ENCODE results near the gene FANCD2. TPM values are rescaled to one million over a fixed set of nuclear protein-coding genes. Genes with fewer than 3 reads are reported as not detected.
"Not testable (repeated sequence)": the region's sequence is repeated elsewhere in the genome, so short reads cannot be mapped to it uniquely, and the experiment has no call there.

FANCD2 gene
- total RNA-seq, 1 donor from 2014 or later = 15.0 TPM

DNA sequence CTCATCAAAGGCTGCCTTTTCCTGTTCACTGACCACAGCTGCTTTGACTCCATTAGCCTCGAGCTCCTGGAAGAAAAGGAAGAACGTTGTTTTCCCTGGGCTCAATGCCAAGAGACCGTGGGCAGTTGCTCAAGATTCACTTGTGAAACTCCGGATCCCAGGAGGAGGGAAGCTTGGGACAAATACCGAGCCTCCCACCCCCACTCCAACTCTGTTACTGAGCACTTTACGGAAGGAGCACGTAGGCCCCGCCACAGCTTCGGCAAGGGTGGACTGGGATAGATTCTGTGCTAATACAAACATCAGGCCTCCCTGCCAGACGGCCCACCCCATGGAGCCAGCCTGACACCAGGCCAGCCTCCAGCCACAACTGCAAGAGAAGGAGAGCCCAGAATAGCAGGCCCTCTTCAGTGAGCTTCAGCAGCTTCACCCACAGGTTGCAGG lies 10.8 kb upstream of the FANCD2 start:
- DNase-seq = peak; percentile 67

DNA sequence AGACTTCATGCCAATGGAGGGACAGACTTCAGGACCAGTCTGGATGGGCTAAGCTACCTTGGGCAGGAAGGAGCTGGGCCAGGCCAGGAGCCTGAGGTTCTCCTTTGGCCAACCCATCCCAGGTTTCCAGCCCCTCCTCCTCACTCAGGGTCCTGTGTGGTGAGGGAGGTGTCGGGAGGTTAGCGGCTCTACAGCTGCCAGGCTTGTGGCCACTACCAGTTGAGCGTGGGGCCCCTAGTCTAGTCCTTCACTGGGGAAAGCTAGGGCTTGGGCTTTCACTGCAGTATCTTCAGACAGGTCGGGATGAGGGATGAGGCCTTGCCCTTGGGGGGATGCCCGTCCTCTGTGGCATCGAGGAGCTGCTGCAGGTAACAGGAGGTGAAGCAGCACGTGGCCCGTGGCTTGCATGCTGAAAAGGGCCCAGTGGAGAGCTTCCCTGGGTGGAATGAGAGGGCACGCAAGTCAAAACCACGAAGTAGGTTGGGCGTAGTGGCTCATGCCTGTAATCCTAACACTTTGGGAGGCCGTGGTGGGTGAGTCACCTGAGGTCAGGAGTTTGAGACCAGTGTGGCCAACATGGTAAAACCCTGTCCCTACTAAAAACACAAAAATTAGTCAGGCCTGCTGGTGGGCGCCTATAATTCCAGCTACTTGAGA lies 8.5 kb upstream of the FANCD2 start:
- DNase-seq = no peak

DNA sequence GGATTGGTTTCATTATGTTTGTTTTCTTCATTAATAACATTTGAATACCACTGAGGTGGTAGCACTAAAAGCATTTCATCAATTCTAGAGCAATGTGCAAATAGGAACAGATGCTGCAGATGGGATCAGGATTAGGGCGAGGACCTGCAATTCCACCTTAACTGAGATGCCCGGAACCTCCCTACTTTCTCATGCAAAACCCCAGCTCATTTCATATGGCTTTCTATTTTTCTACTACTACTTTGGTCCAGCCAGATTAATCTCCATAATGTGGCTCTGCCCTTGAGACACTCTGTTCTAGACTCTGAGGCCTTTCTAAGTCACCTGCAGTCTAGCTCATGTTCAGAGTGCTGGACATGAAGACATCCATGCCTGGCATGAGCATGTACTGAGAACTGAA lies 7.4 kb upstream of the FANCD2 start:
- DNase-seq = not testable (repeated sequence)

DNA sequence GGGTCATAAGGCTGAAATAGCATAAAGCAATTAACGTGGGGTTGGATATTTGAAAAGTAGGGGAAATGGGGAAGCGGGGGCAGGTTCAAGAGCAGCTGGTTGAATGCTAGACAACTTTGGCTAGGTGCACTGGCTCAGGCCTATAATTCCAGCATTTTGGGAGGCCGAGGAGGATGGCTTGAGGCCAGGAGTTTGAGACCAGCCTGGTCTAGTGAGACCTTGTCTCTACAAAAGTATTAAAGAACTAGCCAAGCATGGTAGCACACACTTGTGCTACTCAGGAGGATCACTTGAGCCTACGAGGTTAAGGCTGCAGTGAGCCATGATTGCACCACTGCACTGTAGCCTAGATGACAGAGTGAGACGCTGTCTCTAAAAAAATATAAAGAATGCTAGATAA lies 6.9 kb upstream of the FANCD2 start:
- no peak for DNase-seq

DNA sequence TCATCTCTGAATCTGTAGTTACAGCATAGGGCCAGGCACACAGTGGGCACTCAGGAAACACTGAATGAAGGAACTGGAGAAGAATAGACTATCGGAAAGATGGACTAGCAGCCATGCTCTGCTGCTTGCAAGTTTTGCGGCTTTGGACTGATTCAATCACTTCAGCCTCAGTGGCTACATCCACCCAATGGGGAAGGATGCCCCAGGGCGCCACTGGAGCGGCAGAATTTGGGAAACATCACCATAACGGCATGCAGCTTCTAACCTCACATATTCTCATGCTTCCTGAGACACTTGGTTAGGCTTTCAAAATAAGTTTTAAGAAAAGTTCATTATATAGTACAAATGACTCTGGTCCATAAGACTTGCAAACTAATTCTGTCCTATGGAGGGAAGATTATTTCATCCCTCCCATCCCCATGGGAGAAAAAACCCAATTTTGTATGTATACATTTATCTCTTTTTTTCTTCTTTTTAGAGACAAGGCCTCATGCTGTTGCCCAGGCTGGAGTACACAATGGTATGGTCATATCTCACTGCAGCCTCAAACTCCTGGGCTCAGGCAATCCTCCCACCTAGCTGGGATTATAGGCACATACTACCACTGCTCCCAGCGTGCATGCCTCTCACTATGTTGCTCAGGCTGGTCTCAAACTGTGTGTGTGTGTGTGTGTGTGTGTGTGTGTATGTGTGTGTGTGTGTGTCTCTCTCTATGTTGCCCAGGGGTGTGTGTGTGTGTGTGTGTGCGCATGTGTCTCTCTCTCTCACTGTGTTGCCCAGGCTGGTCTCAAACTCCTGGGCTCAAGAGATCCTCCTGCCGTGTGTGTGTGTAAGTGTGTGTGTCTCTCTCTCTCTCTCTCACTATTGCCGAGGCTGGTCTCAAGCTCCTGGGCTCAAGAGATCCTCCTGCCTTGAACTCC lies 4.1 kb upstream of the FANCD2 start:
- DNase-seq = no peak

DNA sequence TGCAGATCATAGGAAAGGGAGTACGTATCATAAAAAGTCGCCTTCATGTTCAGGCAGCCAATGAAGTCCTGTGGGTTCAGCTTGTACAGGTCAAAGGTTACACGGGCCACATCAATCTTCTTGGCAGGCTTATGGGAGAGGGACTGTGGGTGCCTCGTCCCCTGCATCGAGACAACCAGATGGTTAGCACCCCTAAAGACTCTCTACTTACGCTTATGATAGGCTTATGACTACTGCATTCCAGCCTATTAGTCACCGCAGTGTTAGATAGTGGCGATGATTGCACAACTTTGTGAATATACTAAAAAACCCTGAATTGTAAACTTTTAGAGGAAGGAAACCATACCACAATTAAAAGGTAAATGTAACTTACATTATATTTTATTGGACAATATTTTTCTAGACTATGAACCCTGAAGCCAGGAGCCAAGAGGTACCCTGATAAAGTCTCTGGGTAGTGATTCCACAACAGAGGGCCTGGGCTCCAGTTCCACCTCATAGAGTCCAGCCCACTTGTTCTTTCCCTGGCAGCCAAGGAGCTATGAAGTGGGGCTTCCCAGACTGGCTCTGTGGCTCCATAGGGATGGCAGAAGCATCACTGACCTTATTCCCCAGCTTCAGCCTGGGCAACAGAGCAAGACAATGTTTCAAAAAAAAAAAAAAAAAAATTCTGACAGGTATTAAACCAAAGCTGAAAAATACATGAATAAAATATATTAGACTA lies 2.5 kb upstream of the FANCD2 start:
- DNase-seq = no peak

DNA sequence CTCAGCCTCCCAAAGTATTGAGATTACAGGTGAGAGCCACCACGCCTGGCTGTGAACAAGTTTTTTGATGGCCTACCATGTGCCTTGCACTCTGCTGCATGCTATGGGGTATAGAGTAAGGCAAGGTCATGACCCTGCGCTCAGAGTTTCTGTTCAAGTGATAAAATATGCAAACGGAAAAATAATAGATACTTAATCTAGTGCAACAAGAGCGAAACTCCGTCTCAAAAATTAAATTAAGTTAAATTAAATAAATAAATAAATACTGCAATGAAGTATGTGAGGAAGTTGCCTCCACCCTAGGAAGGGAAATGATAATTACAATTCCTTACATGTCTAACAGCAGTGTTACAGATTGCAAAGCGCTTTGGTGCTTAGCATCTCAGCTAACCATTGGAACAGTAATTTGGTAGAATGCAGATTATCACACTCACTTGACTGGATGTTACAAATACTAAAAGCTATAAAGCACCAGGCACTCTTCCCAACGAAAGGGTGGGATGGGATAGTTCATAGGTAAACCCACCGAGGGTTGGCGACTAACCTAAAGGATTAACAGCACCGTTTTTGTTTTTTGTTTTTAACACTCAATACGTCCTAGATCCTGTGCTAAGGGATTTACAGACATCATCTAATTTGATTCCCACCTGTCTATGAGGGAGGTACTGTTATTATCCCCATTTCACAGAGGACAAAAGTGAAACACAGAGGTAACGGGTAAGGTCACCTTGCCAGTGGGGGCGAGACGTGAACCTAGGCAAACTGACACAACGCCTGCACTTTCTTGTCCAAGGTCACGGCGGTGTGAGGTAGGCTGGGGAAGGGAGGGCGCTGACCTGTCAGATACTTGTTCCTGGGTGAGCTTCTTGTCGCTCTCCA lies 793 bp upstream of the FANCD2 start:
- DNase-seq = no peak

DNA sequence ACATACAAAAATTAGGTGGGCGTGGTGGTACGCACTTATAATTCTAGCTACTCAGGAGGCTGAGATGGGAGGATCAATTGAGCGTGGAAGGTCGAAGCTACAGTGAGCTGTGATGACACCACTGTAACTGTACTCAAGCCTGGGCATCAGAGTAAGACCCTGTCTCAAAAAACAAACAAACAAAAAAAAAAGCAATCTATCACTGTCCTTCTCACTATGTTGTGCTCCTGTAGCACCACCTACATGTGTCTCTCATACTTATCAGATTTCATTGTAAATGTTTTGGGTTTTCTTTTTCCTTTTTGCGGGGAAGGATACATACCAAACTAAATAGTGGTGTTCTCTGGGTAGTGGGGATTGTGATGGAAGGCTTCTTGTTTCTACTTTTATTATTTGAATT lies 14.8 kb downstream of the FANCD2 start:
- no peak for DNase-seq

DNA sequence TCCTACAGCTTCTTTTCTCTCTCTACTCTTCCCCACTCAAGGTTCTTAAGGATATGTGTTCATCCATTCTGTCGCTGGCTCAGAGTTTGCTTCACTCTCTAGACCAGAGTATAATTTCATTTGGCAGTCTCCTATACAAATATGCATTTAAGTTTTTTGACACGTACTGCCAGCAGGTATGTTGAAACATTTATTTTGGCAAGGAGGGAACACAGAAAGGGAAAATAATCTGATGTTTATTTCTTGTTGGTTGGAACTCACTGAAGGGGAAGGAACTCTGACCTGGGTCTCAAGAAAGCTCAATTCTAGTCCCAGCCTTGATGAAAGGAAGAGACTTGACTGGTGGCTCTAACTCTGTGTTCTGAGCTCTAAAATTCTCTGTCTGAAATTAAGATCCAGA lies 21.6 kb downstream of the FANCD2 start:
- no peak for DNase-seq

DNA sequence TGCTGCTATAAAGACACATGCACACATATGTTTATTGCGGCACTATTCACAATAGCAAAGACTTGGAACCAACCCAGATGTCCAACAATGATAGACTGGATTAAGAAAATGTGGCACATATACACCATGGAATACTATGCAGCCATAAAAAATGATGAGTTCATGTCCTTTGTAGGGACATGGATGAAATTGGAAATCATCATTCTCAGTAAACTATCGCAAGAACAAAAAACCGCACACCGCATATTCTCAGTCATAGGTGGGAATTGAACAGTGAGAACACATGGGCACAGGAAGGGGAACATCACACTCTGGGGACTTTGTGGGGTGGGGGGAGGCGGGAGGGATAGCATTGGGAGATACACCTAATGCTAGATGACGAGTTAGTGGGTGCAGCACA lies 26.8 kb downstream of the FANCD2 start:
- DNase-seq = not testable (repeated sequence)

DNA sequence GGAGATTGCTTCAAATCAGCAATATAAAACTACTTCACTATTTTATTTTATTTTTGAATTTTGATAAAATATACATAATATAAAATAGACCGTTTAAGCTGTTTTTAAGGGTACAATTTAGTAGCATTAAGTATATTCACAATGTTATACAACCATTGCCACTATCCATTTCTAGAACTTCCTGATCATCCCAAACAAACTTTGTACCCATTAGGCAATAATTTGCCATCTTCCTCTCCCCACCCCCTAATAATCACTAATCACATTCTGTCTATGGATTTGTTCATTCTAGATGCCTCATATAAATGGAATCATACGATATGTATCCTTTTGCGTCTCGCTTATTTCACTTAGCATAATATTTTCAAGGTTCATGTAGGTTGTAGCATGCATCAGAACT lies 28.9 kb downstream of the FANCD2 start:
- DNase-seq = no peak

DNA sequence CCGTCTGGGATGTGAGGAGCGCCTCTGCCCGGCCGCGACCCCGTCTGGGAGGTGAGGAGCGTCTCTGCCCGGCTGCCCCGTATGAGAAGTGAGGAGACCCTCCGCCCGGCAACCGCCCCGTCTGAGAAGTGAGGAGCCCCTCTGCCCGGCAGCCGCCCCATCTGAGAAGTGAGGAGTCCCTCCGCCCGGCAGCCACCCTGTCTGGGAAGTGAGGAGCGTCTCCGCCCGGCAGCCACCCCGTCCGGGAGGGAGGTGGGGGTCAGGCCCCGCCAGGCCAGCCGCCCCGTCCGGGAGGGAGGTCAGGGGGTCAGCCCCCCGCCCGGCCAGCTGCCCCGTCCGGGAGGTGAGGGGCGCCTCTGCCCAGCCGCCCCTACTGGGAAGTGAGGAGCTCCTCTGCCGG lies 43.8 kb downstream of the FANCD2 start:
- not testable (repeated sequence) for DNase-seq

DNA sequence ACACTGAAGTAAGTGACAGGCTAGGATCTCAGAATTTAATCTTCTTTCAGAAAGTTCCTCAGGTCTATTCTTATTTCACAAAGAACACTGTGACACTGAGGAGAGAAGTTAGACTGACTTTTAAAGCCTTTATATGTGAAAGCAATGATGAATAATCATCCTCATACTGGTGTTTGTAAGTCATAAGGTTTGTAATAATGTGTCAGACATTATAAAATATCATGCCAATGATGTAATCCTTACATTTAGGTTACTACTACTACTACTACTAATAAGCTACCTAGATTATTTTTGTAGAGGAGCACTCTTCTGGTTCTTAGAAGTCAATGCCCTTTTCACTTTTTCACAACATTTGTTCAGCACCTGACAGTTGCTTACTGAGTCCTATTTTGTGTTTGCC lies 48.4 kb downstream of the FANCD2 start:
- DNase-seq = no peak

DNA sequence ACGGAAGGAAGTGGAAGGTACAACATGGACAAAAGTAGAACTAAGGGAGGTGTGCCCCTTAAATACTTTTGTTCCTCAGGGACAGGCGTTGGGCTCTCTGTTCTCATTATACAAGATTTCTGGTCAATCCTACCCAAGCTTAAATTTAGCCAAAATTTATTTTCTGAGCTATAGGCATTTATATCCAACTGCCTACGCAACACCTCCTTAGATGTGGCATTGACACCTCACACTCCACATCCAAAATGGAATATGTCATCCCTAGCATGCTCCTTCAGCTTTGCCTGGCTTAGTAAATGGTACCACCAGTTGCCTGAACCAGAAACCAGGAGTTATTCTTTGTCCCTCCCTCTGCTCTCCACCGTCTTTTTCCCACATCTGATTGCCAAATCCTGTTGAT lies 55.6 kb downstream of the FANCD2 start:
- no peak for DNase-seq

DNA sequence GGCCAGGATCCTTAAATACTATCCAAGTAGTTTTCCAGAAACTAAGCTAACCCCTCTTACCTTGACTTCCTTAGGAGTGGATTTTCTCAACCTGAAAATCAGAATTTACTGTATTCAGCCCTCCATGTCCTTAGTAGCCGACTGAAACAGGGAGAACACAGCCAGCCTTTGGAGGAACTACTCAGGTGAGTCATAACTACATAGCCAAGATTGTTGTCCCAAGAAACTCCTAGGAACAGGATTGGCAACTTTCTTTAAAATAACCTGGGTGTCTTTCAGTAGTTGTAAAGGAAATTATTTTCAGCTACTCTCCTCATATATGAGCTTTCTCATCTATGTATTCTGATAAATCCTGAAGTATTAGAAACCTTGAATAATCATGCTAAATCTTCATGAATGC lies 59.5 kb downstream of the FANCD2 start:
- DNase-seq = no peak

DNA sequence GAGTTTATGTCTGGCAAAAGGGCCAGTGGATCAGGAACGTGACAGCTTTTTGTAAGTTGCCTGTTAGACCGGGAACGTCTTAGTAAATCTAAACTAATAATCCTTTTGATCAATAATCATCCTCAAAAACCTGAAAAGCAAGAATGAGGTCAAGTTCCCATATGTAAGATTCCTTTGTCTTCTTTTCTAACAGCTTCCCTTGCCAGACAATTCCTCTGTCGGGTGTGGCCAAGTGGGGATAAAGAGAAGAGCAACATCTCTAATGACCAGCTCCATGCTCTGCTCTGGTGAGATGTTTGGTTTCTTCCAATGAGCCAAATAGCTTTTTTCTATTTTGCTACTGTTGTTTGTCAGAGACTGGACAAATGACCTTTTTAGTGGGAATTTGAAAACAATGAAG lies 62.0 kb downstream of the FANCD2 start:
- no peak for DNase-seq

DNA sequence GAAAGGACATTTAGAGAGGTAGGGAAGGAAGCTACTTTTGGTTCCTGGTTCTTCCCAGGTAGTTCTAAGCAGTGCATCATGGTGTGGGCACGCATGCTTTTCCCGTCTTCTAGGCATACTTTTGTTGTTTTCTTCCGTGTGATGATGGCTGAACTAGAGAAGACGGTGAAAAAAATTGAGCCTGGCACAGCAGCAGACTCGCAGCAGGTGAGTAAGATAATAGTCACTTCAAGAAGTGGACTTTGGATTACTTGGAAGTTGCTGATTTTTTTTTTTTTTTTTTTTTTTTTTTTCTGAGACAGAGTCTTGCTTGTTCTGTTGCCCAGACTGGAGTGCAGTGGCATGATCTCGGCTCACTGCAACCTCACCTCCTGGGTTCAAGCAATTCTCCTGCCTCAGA lies 63.9 kb downstream of the FANCD2 start:
- no peak for DNase-seq

DNA sequence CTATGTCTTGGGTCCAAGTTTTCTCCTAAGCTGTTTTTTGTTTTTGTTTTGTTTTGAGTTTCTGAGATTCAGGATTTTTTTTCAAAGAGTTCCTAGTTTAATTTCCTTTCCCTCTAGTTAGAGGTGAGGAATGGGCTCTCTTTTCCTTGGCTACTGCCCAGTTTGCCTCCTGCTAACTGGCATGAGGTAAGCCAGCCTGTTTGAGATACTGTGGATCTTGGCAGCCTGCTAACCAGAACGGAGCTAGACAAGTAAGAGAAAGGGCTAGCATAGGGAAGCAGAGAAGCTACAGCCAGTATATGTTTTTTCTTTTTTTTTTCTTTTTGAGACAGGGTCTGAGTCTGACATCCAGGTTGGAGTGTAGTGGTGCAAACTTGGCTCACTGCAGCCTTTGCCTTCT lies 64.5 kb downstream of the FANCD2 start:
- not testable (repeated sequence) for DNase-seq

DNA sequence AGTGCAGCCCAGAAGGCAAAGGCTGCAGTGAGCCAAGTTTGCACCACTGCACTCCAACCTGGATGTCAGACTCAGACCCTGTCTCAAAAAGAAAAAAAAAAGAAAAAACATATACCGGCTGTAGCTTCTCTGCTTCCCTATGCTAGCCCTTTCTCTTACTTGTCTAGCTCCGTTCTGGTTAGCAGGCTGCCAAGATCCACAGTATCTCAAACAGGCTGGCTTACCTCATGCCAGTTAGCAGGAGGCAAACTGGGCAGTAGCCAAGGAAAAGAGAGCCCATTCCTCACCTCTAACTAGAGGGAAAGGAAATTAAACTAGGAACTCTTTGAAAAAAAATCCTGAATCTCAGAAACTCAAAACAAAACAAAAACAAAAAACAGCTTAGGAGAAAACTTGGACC lies 65.2 kb downstream of the FANCD2 start:
- DNase-seq = not testable (repeated sequence)

DNA sequence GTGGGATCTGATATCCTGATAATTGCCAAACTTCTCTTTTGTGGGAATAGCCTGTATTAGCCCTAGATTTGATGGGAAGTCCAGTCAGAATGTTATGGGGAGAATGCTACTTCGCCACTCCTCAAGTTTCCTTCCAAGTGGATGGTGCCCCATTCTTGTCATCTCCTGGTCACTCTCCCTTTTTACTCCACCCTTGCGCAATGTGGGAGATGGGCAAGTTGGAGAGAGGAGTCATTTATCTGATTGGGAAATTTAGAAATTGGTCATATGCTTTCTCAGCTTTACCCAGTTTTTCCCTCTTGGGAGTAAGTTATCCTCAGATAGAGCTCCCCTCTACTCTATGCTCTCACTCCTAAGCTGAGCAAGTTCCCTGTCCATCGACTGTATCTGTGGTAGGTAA lies 67.4 kb downstream of the FANCD2 start:
- no peak for DNase-seq

DNA sequence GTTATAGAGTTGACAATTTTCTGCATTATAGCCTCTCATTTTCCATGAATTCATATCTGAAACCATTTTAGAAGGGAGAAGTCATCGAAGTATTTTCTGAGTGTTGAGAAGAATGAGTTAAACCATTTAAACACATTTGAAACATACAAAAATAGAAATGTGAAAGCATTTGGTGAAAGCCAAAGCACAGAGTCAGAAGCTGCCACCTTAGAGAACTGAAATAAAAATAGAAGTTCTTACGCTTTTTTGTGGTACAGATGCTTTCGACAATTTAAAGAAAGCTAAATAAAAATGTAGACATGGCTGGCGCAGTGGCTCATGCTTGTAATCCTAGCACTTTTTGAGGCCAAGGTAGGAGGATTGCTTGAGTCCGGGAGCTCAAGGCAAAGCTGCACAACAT lies 72.8 kb downstream of the FANCD2 start:
- no peak for DNase-seq

DNA sequence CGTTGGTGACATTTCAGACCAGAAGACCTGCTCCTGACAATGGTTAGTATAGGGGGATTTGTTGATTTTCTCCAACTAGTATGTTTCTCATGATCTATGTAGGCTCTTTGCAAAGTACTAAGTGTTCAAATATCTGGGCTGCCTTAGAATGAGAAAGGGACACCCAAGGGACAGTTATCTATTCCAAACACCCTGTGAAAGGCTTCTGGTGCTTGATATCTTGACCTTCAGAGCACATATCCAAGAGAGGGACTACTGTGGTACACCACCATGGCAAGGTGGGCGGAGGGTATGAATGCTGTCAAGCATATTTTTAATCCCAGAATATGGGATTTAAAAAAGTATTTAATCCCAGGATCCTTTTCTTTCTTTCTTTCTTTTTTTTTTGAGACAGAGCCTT lies 80.7 kb downstream of the FANCD2 start:
- DNase-seq = no peak
